Measurements from ENCODE around the gene ABCA1.
A peak's percentile ranks its signal among the peaks of the same experiment; 100 is the strongest.
"Not testable (repeated sequence)": the region's sequence is repeated elsewhere in the genome, so short reads cannot be mapped to it uniquely, and the experiment has no call there.

Gene ABCA1

GRCh38 chr9:104866191-104866590, 61.8 kb downstream of the ABCA1 start:
- no peak for FAIRE-seq

- no peak for FAIRE-seq
Observed at GRCh38 chr9:104864675-104865104, 63.3 kb downstream of the ABCA1 start.

GRCh38 chr9:104863180-104863883, 64.6 kb downstream of the ABCA1 start:
- FAIRE-seq = peak; percentile 93

GRCh38 chr9:104861397-104861796, 66.6 kb downstream of the ABCA1 start:
- no peak for FAIRE-seq

GRCh38 chr9:104860263-104860662, 67.7 kb downstream of the ABCA1 start:
- FAIRE-seq = no peak

GRCh38 chr9:104858846-104859245, 69.1 kb downstream of the ABCA1 start:
- no peak for FAIRE-seq

GRCh38 chr9:104858271-104858670, 69.7 kb downstream of the ABCA1 start:
- FAIRE-seq = no peak

GRCh38 chr9:104856413-104856941, 71.5 kb downstream of the ABCA1 start:
- no peak for FAIRE-seq

- FAIRE-seq = no peak
Observed at GRCh38 chr9:104855807-104856206, 72.1 kb downstream of the ABCA1 start.

- not testable (repeated sequence) for FAIRE-seq
Observed at GRCh38 chr9:104855258-104855657, 72.7 kb downstream of the ABCA1 start.

GRCh38 chr9:104854613-104855012, 73.3 kb downstream of the ABCA1 start:
- FAIRE-seq = no peak

- FAIRE-seq = no peak
Observed at GRCh38 chr9:104853683-104854082, 74.3 kb downstream of the ABCA1 start.

- FAIRE-seq = no peak
Observed at GRCh38 chr9:104853159-104853558, 74.8 kb downstream of the ABCA1 start.

- FAIRE-seq = no peak
Observed at GRCh38 chr9:104851546-104851920, 76.4 kb downstream of the ABCA1 start.

GRCh38 chr9:104850786-104851545, 77.0 kb downstream of the ABCA1 start:
- no peak for FAIRE-seq

GRCh38 chr9:104849023-104849422, 78.9 kb downstream of the ABCA1 start:
- FAIRE-seq = no peak

- FAIRE-seq = no peak
Observed at GRCh38 chr9:104844710-104845109, 83.2 kb downstream of the ABCA1 start.

- FAIRE-seq = no peak
Observed at GRCh38 chr9:104843644-104844240, 84.2 kb downstream of the ABCA1 start.

GRCh38 chr9:104842698-104843097, 85.3 kb downstream of the ABCA1 start:
- FAIRE-seq = no peak

GRCh38 chr9:104841601-104842141, 86.3 kb downstream of the ABCA1 start:
- FAIRE-seq = no peak

GRCh38 chr9:104838958-104839357, 89.0 kb downstream of the ABCA1 start:
- FAIRE-seq = no peak

- no peak for FAIRE-seq
Observed at GRCh38 chr9:104836767-104837166, 91.2 kb downstream of the ABCA1 start.

- FAIRE-seq = peak; percentile 51
Observed at GRCh38 chr9:104836235-104836634, 91.7 kb downstream of the ABCA1 start.
